Colonic mucosa (tissue), 4 donors: ENCODE measurements around the gene RPS6KA4. TPM values are rescaled to one million over a fixed set of nuclear protein-coding genes. Genes with fewer than 3 reads are reported as not detected.
A peak's percentile ranks its signal among the peaks of the same experiment; 100 is the strongest.
"Not testable (repeated sequence)": the region's sequence is repeated elsewhere in the genome, so short reads cannot be mapped to it uniquely, and the experiment has no call there.

Experiments
- DNase-seq: peaks from one replicate; pipeline ENCODE4 v3.0.0-alpha.2; 2020
- H3K27ac ChIP-seq: fragments of 200-600 bp; one replicate; pipeline ENCODE4 v1.8.0; 2021
- H3K27me3 ChIP-seq: fragments of 200-600 bp; one replicate; pipeline ENCODE4 v1.8.0; 2021
- H3K36me3 ChIP-seq: fragments of 200-600 bp; one replicate; pipeline ENCODE4 v1.8.0; 2021
- H3K4me1 ChIP-seq: fragments of 200-600 bp; one replicate; pipeline ENCODE4 v1.8.0; 2021; ENCODE audit warnings: mild to moderate bottlenecking
- H3K4me3 ChIP-seq: fragments of 200-600 bp; one replicate; pipeline ENCODE4 v1.8.0; 2021
- H3K9ac ChIP-seq, 2 donors: one replicate each; pipeline ENCODE4 v1.7.0; 2013; ENCODE audit warnings: control low read depth in 2 of 2, low read depth in 2 of 2, low read length in 2 of 2
- H3K9me3 ChIP-seq: fragments of 200-600 bp; one replicate; pipeline ENCODE4 v1.8.0; 2021
- CTCF ChIP-seq: fragments of 200-600 bp; IDR thresholded peaks from one replicate; pipeline ENCODE4 v1.8.0; 2022; ENCODE audit warnings: antibody characterized with exemption, mild to moderate bottlenecking
- intact Hi-C: fragments of 100-400 bp; cut with DNase I; formaldehyde crosslinking; loops from one replicate; pipeline ENCODE4 v1.14.1; 2022
- microRNA-seq: library from miRNA; unstranded; fragments of <30 nt; microRNA quantifications from one replicate; pipeline ENCODE4, GENCODE V29; 2019
- total RNA-seq, 2 donors: library from RNA; stranded (reverse); fragmentation: NEBNext Ultra II Directional in 1 of 2; extraction: Animal tissue kit (Norgen Biotek cat#: 25700) in 1 of 2; gene quantifications; one replicate each; pipeline ENCODE4 v1.2.1, GENCODE V29; 2021
- donor health status: healthy.
- donor health status: DM: no; HTN: no; CAD: no.
- donor health status: DM: no; HTN: no; CAD: no.

Gene RPS6KA4
- total RNA-seq, 2 donors from 2014 or later: 28.9 to 59.1 TPM

- Histone ChIP-seq H3K9ac (no peak overlapping the region), H3K4me3 (no peak overlapping the region), H3K9me3 (no peaks in the 10 kb centered on the region), H3K4me1 (no peaks in the 10 kb centered on the region), H3K27me3 (no peaks in the 10 kb centered on the region), H3K27ac (no peak overlapping the region), H3K36me3 (no peaks in the 10 kb centered on the region)
- DNase-seq: no peak
- no peak for TF ChIP-seq CTCF
- intact Hi-C loops: no loop called here
Measured at GRCh38 chr11:64415286-64415685, 56.3 kb downstream of the RPS6KA4 start.

- H3K36me3 ChIP-seq: no peaks in the 10 kb centered on the region
- intact Hi-C loops: no loop called here
- no peak for TF ChIP-seq CTCF
- H3K27ac ChIP-seq: no peak overlapping the region
- H3K27me3 ChIP-seq: no peaks in the 10 kb centered on the region
- no peaks in the 10 kb centered on the region for H3K4me1 ChIP-seq
- no peak overlapping the region for H3K9ac ChIP-seq
- no peaks in the 10 kb centered on the region for H3K9me3 ChIP-seq
- DNase-seq: no peak
- H3K4me3 ChIP-seq: no peak overlapping the region
Measured at GRCh38 chr11:64415996-64416728, 57.2 kb downstream of the RPS6KA4 start.

DNA sequence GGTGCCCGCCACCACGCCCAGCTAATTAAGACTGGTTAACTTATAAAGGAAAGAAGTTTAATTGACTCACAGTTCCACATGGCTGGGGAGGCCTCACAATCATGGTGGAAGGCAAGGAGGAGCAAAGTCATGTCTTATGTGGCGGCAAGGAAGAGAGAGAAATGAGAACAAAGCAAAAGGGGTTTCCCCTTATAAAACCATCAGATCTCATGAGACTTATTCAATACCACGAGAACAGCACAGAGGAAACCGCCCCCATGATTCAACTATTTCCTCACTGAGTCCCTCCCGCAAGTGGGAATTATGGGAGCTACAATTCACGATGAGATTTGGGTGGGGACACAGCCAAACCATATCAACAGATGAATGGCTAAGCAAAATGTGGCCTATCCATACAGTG is 59.3 kb downstream of the RPS6KA4 start:
- H3K4me1 ChIP-seq, H3K27me3 ChIP-seq, H3K36me3 ChIP-seq, intact Hi-C loops, H3K4me3 ChIP-seq, H3K9me3 ChIP-seq, DNase-seq, H3K9ac ChIP-seq, H3K27ac ChIP-seq: not testable (repeated sequence)

DNA sequence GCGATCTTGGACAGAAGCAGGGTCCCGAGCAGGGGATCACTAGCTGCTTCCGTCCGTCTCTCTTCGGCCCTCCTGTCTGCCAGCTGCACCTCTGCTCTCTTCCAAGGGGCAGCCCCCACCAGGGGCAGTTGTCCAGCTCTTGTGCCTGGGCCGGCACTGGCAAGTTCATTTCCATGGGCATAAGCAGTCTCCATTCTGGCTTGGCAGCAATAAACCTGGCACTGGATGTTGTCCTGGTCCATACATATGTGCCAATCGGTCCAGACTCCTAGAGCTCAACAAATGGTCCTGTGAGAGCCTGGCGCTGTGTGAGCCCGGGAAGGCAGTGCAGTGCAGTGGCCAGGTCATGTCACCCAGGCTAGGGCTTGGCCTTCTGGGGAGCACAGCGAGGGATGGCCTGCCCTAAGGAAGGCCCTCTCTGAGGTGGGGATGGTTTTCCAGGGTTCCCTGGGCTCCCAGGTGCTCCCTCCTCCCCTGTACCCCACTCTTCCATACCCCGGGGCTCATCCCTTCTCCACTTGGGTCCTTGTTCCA is 60.4 kb downstream of the RPS6KA4 start:
- TF ChIP-seq CTCF: no peak
- Histone ChIP-seq H3K9me3 (no peaks in the 10 kb centered on the region), H3K9ac (no peak overlapping the region), H3K27me3 (no peaks in the 10 kb centered on the region), H3K4me3 (no peak overlapping the region), H3K36me3 (no peaks in the 10 kb centered on the region), H3K4me1 (no peaks in the 10 kb centered on the region), H3K27ac (no peak overlapping the region)
- intact Hi-C loops: no loop called here
- DNase-seq: no peak

GRCh38 chr11:64419818-64420485 is 61.0 kb downstream of the RPS6KA4 start:
- Histone ChIP-seq H3K9me3 (no peaks in the 10 kb centered on the region), H3K4me3 (no peak overlapping the region), H3K9ac (no peak overlapping the region), H3K27ac (no peak overlapping the region), H3K27me3 (no peaks in the 10 kb centered on the region), H3K4me1 (no peaks in the 10 kb centered on the region), H3K36me3 (no peaks in the 10 kb centered on the region)
- TF ChIP-seq CTCF: no peak
- no peak for DNase-seq
- intact Hi-C loops: no loop called here

Small RNA genes lying within 50 kb of the gene (microRNA-seq; reads per million reads assigned to microRNA genes)
- 9.9 reads per million, percentile 15 among the genes with 10 or more reads in this experiment for gene MIR1237
- gene MIR7155: 1.7 reads per million

Other genes with a start within 250 kb of the RPS6KA4 start
- gene MACROD1, start 193.0 kb upstream of the RPS6KA4 start, total RNA-seq: 10 to 100 TPM; 18.6 to 22.9 TPM
- gene STIP1, start 173.0 kb upstream of the RPS6KA4 start, total RNA-seq: 100 to 1,000 TPM in 1 of 2 donors, 10 to 100 TPM in 1; 95.5 to 232 TPM
- gene FERMT3, start 152.4 kb upstream of the RPS6KA4 start, total RNA-seq: 10 to 100 TPM; 10.9 to 16.6 TPM
- gene TRPT1, start 133.0 kb upstream of the RPS6KA4 start, total RNA-seq: 10 to 100 TPM; 52.3 to 63.6 TPM
- gene NUDT22, start 132.9 kb upstream of the RPS6KA4 start, total RNA-seq: 100 to 1,000 TPM; 110 to 168 TPM
- 10 to 100 TPM; 39.9 to 50.3 TPM for gene DNAJC4, start 128.6 kb upstream of the RPS6KA4 start, total RNA-seq
- gene VEGFB, start 124.6 kb upstream of the RPS6KA4 start, total RNA-seq: 10 to 100 TPM; 25.9 to 59.5 TPM
- gene FKBP2, start 118.1 kb upstream of the RPS6KA4 start, total RNA-seq: 100 to 1,000 TPM in 1 of 2 donors, 10 to 100 TPM in 1; 71.7 to 104 TPM
- 100 to 1,000 TPM; 113 to 234 TPM for gene PPP1R14B, start 112.2 kb upstream of the RPS6KA4 start, total RNA-seq
- 100 to 1,000 TPM in 1 of 2 donors, 10 to 100 TPM in 1; 86.9 to 108 TPM for gene PLCB3, start 107.6 kb upstream of the RPS6KA4 start, total RNA-seq
- 10 to 100 TPM; 86.0 to 89.6 TPM for gene BAD, start 74.5 kb upstream of the RPS6KA4 start, total RNA-seq
- gene GPR137, start 73.3 kb upstream of the RPS6KA4 start, total RNA-seq: 10 to 100 TPM; 36.0 to 58.8 TPM
- gene KCNK4, start 67.9 kb upstream of the RPS6KA4 start, total RNA-seq: not detected
- under 1 TPM in 1 of 2 donors, not detected in 1; 0.56 TPM for gene CATSPERZ, start 58.8 kb upstream of the RPS6KA4 start, total RNA-seq
- gene ESRRA, start 53.6 kb upstream of the RPS6KA4 start, total RNA-seq: 100 to 1,000 TPM; 150 to 187 TPM
- 100 to 1,000 TPM in 1 of 2 donors, 10 to 100 TPM in 1; 75.9 to 184 TPM for gene TRMT112, start 41.6 kb upstream of the RPS6KA4 start, total RNA-seq
- 100 to 1,000 TPM; 301 to 425 TPM for gene PRDX5, start 41.0 kb upstream of the RPS6KA4 start, total RNA-seq
- 10 to 100 TPM; 15.0 to 52.2 TPM for gene CCDC88B, start 19.0 kb upstream of the RPS6KA4 start, total RNA-seq
- gene SLC22A11, start 196.8 kb downstream of the RPS6KA4 start, total RNA-seq: not detected
- gene SLC22A12, start 232.1 kb downstream of the RPS6KA4 start, total RNA-seq: not detected